ENCODE results near the gene SDK1.

DNA sequence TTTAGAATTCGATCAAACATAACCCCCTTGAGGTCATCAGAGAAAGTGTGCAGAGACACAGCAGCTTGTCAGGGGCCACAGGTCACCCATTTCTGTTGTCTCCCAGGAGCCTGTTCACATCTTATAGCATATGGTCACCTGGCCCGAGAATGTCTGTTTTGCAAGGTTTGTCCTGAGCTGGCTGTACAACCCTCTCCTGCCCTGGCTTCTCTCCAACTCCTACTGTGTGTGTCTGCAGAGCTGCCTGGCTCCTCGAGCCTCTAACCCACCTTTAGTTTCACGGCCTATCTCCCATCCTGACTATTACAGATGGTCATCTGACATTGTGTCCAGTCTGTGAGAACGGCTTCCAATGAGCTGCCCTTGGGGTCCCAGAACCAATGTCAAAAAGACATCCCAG, 683.4 kb downstream of the SDK1 start:
- TF ChIP-seq CTCF (IDR thresholded peaks at IDR 0.05), result no peak
- TF ChIP-seq POLR2A (IDR thresholded peaks at IDR 0.05), result no peak
